Measurements from ENCODE around the gene KIAA1958. TPM values are rescaled to one million over a fixed set of nuclear protein-coding genes. Genes with fewer than 3 reads are reported as not detected.
"Not testable (repeated sequence)": the region's sequence is repeated elsewhere in the genome, so short reads cannot be mapped to it uniquely, and the experiment has no call there.

The KIAA1958 gene
- total RNA-seq, 1 donor from 2014 or later, result 8.6 TPM

GRCh38 chr9:112489039-112489546 is 2.5 kb downstream of the KIAA1958 start:
- no peak for DNase-seq

DNA sequence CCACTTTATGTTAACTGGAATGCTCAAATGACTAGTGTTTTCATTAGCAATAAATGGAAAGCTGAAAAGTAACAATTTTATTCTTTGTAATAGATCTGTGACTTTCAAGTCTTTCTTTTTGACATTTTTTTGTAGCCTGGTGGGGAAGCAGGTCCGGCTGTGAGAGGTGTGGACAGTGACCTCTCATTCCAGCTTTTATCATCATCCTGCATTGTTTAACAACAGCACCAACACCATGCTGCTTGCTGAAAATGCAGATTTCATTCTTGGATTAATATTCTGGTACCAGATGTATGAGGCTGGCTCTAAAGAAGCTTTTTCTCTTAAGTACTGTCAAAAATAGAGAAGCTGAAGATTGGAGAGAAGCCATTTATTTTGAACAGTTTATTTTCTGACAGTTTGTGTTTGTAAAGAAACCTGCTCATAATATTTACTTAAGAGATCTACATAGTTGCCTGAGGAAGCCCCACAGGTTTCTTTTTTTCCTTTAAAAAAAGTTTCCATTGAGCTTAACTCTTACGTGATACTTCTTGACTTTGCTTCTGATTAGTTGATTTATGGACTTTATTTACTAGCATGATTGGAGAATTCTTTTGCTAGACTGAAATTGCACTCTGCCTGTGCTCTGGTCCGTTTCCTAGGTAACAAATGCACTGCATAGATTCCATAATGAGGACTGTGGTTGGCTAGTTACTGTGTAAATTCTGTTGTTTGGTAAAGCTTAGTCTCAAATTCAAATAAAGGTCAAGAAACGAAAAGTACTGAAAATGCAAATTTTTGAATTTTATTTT is 3.4 kb downstream of the KIAA1958 start:
- no peak for DNase-seq

DNA sequence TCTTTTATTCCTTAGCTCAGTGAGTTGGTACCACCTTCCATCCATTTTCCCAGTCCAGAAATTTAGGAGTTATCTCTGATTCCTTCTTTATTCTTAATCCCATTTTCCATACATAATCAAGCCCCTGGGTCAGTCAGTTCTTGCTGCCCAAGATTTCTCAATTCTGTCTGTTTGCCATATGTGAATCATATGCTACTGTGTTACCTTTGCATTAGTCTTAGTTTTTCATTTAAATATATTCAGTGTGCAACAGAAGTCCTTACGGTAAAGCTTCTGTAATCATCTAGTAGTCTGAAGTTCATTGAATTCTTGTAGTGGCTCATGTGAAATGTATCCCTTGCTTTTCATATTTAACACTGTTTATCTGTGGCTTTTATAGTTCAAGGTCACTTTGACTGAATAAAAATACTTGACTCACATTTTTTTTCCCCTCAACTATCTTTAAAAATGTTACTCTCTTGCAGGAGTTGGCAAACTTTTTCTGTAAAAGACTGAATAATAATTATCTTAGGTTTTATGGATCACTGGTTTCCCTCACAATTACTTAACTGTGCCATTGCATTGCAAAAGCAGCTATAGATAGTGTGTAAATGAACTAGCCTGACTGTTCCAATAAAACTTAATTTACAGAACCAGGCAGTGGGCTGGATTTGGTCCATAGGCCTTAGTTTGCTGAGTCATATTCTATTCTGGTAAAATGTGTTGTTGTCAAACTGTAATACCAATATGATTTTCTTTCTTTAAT is 6.9 kb downstream of the KIAA1958 start:
- no peak for DNase-seq

DNA sequence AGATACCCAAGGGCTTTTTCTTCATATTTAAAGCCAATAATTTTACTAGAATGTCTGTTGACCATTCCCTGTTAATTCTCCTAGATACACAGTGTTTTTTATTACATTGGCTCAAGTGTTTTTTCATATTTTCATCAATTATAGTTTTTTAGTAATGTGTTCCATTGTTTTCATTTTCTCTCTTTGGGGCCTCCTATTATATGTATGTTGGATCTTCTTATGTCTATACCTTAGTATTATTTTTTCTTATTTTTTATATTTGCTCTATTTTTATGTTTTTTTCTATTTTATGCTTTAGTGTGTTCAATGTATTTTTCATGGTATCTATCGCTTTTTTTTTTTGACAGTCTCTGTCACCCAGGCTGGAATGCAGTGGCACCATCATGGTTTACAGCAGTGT is 7.5 kb downstream of the KIAA1958 start:
- DNase-seq, result no peak

DNA sequence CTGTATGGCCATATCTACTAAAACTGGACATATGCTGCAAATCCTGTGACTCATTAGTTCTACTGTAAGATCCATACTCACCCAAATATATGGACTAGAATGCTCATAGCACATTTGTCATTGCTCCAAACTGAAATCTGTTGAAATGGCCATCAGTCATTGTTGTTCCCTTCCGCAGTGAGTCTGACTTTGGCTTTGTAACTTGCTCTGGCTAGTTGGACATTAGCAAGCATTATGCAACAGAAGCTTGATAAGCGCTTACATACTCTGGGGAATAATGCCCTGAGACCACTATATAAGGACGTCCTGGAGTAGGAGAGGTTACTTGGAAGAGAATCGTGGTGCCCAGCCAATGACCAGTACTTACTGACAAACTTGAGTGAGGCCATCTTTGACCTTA is 9.0 kb downstream of the KIAA1958 start:
- no peak for DNase-seq

DNA sequence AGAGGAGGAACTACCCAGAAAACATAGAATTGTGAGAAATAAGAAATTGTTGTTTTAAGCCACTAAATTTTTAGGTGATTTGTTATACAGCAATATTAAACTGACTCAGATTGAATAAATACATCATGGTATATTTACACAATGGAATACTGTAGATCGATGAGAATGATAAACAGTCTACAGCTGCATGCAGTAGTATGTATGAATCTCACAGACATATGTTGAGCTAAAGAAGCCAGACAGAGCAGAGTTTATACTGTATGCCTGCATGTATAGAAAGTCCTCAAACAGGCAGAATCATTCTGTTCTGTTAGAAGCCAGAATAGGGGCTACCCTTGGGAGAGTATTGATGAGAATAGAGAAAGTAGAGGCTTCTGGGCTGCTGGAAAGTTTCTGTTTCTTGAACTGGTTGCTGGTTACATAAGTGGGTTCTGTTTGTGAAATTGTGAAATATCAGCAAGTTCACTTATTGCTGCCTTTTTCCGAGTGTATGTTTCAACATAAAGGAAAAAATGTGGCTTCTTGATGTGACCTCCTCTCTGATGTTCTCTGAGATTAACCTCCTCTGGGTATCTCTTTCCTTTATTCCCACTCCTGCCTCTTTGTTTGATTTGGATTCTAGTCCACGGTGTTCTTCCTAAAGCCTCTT is 9.6 kb downstream of the KIAA1958 start:
- no peak for DNase-seq

DNA sequence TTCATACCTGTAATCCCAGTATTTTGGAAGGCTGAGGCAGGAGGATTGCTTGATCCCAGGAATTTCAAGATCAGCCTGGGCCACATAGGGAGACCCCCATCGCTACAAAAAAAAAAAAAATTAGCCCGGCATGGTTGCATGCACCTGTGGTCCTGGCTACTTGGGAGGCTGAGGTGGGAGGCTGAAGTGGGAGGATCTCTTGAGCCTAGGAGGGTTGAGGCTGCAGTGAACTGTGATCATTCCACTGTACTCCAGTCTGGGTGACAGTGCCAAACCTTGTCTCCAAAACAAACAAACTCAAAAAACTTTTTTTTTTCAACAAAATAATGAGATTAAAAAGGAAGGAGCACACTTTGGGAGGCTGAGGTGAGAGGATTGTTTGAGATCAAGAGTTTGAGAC is 14.2 kb downstream of the KIAA1958 start:
- DNase-seq, result no peak

- DNase-seq, result no peak
Measured at GRCh38 chr9:112501287-112501686, 14.7 kb downstream of the KIAA1958 start.

GRCh38 chr9:112502175-112502946 is 15.7 kb downstream of the KIAA1958 start:
- DNase-seq, result no peak

GRCh38 chr9:112503170-112503569 is 16.5 kb downstream of the KIAA1958 start:
- no peak for DNase-seq

GRCh38 chr9:112505086-112505485 is 18.5 kb downstream of the KIAA1958 start:
- no peak for DNase-seq

DNA sequence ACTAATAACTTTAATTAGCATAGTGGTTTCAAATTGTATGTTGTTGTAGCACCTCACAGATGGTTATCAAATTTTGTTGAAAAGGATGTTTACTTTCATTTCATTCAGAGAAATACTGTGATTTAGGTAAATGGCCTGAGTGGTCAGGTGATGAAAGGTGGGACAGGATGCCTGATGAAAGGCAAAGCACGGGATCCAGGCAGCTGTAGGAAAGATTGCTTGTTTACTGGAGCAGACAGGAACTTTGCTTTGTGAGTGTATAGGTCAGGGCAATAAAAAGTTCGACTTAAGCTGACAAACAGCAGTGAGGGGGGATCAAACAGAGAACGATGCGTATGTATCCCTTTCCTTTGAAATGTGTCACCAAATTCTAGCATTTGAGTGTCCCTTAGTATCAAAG is 19.0 kb downstream of the KIAA1958 start:
- no peak for DNase-seq

DNA sequence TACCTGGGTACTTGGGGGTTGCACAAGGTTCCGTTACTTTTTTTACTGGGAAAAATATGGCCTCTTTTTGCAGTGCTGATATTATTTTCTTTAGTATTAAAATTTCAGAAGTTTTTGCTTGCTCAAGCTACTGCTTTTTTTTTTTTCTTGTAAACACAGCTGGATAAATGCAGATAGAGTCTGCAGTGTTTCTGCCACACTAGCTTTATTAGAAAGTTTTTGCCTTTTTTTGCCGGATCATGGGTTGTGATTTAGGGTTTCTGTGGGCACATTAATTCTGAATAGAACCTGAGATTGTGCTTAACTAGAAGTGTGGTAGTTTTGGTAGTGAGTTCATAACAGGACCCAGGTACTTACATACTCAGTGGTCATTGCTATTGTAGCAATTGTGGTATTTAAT is 19.9 kb downstream of the KIAA1958 start:
- no peak for DNase-seq

- no peak for DNase-seq
Measured at GRCh38 chr9:112507001-112507680, 20.5 kb downstream of the KIAA1958 start.

DNA sequence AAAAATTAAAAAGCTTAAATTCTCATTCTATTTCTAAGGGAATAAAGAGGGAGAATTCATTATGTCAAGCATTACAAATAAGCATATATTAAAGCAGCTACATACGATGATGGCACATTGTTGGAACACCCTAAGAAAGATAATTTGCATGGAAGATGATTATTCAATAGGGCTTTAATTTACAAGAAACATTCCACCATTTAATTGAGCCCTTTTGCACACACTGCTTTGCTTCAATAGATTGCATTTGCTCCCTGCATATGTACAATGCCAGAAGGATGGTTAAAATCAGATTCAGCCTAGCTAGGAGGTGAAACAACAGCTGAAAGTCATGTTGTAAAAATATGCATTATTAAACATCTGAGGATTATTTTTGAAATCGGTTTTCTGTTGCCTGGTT is 21.8 kb downstream of the KIAA1958 start:
- DNase-seq, result no peak

DNA sequence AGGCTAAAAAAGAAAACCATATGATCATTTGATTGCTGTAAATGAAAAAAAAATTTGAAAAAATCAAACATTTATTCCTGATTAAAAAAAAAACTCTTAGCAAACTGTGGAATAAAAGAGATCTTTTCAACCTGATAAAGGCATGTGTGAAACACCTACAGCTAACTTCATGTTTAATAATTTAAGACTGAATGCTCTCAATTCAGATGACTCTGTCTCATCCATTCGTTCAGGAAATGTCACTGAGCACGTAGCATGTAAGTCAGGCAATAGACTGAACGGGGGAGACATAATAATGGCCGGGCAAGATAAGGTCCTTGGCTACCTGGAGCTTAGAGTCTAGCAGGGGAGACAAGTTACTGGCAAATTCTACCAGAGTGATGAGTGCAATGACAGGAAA is 25.8 kb downstream of the KIAA1958 start:
- DNase-seq, result not testable (repeated sequence)

DNA sequence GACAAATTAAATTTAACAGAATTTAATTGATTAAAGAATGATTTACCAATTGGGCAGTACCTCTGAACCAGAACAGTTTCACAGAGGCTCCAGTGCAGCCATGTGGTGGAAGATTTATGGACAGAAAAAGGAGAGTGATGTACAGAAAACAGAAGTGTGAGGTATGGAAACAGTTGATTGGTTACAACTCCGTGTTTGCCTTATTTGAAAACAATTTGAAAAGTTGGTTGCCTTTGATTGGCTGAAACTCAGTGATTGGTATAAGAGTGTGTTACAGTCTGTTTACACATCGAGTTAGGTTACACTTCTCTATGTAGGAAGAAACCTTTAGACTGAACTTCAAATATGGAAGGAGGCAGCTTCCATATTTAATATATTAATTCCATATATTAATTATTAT is 30.1 kb downstream of the KIAA1958 start:
- DNase-seq, result no peak

DNA sequence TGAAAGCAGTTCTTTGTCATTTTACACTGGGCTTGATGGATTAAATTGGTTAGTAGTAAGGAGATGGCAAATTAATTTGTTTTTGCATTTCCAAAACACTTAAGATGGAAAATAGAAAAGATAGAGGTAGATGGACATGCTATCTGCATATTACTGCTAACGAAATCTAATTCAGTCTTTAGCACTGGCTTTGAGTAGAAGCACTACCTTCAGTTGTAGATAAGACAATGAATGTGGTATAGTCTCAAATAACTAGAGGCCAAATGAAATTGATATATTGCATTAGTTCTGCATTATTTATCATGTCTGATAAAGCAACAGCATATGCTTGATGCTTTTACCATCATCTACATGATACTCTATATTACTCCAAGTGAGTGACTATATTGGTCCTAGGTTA is 33.4 kb downstream of the KIAA1958 start:
- no peak for DNase-seq

- no peak for DNase-seq
Measured at GRCh38 chr9:112520656-112521055, 34.0 kb downstream of the KIAA1958 start.

DNA sequence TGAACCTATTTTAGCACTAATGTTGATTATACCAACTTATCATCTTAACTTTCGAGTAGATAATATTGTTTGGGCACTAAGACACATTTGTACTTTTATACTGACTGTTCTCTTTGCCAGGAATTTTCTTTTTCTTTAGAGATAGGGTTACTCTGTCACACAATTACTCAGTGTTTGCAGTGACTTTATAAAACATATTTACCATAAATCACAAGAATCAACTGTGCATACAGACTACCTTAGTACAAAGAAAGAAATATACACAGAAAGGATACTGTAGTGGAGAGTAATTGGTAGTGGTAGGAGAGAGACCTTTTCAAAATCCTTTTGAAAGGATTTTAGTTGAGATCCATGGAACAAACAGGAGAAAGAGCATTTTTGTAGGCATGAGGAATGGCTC is 40.3 kb downstream of the KIAA1958 start:
- DNase-seq, result no peak

DNA sequence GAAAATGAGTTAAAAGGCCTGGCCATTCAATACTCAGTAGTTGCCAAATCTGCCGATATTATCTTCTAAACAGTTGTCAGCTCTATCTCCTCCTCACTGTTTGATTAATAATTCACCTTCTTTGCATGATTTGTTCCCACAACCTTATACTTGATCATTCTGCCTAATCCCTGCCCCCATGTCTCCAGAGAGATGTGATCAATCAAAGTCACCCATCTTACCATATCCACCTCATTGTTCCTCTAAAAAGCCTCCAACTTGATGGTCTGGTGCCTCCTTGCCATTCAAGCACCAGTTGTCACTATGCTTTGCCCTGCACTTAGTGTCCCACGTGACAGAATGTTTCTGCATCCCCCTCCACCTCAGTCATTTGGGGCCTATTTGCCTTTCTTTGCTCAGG is 41.3 kb downstream of the KIAA1958 start:
- DNase-seq, result no peak

DNA sequence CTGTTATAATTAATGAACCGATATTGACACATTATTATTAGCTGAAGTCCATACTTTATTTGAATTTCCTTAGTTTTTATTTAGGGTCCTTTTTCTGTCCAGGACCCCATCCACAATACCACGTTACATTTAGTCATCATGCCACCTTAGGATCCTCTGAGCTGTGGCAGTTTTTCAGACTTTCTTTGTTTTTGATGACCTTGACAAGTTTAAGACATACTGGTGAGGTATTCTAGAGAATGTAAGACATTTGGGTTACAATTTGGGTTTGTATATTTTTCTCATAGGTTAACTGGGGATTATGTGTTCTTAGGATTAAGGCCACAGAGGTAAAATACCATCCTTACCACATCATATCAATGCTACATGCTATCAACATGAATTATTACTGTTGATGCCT is 42.7 kb downstream of the KIAA1958 start:
- DNase-seq, result no peak

Data from occipital lobe (tissue), 2 donors.